Neural progenitor cell (in vitro differentiated cells): Measurements from ENCODE around the gene BSND.

Source experiments
- EZH2 ChIP-seq: fragments of 200-600 bp; sonication (generic); IDR thresholded peaks from 2 replicates; pipeline ENCODE4 v1.6.1; 2017; ENCODE audit warnings: antibody characterized with exemption, mild to moderate bottlenecking, moderate library complexity
- EZH2phosphoT487 ChIP-seq: fragments of 200-600 bp; sonication (generic); IDR thresholded peaks from 2 replicates; pipeline ENCODE4 v1.6.1; 2017; ENCODE audit warnings: antibody characterized with exemption
- TF ChIP-seq, protein P1 (sequence below): fragments of 200-600 bp; sonication (generic); IDR thresholded peaks from 2 replicates; pipeline ENCODE4 v1.5.1; 2017; ENCODE audit warnings: antibody characterized with exemption, mild to moderate bottlenecking

GRCh38 chr1:55060133-55060999, 61.6 kb downstream of the BSND start:
- TF ChIP-seq, protein P1, sequence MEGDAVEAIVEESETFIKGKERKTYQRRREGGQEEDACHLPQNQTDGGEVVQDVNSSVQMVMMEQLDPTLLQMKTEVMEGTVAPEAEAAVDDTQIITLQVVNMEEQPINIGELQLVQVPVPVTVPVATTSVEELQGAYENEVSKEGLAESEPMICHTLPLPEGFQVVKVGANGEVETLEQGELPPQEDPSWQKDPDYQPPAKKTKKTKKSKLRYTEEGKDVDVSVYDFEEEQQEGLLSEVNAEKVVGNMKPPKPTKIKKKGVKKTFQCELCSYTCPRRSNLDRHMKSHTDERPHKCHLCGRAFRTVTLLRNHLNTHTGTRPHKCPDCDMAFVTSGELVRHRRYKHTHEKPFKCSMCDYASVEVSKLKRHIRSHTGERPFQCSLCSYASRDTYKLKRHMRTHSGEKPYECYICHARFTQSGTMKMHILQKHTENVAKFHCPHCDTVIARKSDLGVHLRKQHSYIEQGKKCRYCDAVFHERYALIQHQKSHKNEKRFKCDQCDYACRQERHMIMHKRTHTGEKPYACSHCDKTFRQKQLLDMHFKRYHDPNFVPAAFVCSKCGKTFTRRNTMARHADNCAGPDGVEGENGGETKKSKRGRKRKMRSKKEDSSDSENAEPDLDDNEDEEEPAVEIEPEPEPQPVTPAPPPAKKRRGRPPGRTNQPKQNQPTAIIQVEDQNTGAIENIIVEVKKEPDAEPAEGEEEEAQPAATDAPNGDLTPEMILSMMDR: no peak
- TF ChIP-seq EZH2phosphoT487 (no peak), EZH2 (no peak)
